ENCODE measurements around the gene GFOD2. TPM values are rescaled to one million over a fixed set of nuclear protein-coding genes. Genes with fewer than 3 reads are reported as not detected.

GFOD2 gene
- total and polyA plus RNA-seq, 2 of the 13 experiments (the other 11 are each of a cell fraction or from before 2014, with no cell fraction given) = 11.1 to 17.2 TPM

DNA sequence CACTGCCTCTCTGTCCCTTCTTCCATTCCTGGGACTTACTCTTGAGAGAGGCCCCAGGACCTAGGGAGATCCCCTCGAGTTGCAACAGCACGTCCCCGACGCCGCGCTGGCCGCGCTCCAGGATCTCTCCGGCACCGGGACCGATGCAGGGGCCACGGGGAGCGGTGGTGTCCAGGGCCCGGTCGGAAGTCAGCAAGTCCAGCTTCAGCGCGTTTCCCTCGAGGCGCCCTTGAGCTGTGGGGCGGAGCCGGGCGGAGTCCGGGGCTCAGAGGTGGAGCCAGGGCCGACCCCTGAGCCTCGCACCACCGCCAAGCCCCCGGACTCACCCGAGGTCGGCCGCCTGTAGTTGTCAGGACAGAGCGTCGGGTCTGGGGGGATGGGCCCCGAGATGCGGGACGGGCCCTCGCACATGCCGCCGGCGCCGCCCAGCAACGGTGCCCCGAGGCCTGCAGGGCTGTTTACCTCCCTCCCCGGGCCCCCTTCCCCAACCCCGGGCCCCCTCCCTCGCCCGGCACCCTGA is 53.0 kb downstream of the GFOD2 start (continued):
- TF ChIP-seq, protein P1, sequence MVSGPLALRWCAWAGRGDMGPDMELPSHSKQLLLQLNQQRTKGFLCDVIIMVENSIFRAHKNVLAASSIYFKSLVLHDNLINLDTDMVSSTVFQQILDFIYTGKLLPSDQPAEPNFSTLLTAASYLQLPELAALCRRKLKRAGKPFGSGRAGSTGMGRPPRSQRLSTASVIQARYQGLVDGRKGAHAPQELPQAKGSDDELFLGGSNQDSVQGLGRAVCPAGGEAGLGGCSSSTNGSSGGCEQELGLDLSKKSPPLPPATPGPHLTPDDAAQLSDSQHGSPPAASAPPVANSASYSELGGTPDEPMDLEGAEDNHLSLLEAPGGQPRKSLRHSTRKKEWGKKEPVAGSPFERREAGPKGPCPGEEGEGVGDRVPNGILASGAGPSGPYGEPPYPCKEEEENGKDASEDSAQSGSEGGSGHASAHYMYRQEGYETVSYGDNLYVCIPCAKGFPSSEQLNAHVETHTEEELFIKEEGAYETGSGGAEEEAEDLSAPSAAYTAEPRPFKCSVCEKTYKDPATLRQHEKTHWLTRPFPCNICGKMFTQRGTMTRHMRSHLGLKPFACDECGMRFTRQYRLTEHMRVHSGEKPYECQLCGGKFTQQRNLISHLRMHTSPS (CRISPR knock-in tag; IDR thresholded peaks at IDR 0.05; ENCODE audit: low read depth) = no peak
- TF ChIP-seq RFX5 (IDR thresholded peaks at IDR 0.05; ENCODE audit: low read depth, low read length) (no peak), NFKBIZ (CRISPR knock-in tag; IDR thresholded peaks at IDR 0.05) (no peak), ZC3H13 (CRISPR knock-in tag; IDR thresholded peaks at IDR 0.05) (no peak), ZBTB8A (CRISPR knock-in tag; IDR thresholded peaks at IDR 0.05; ENCODE audit: borderline replicate concordance, low read depth) (no peak), ZNF75D (CRISPR knock-in tag; IDR thresholded peaks at IDR 0.05; ENCODE audit: borderline replicate concordance) (no peak), ZNF292 (CRISPR knock-in tag; IDR thresholded peaks at IDR 0.05; ENCODE audit: borderline replicate concordance, low read depth) (no peak), ATF7-NPFF (CRISPR knock-in tag; IDR thresholded peaks at IDR 0.05; ENCODE audit: low read depth) (peak; percentile 77; the same call in 1 of the 2 replicates), ZNF317 (CRISPR knock-in tag; IDR thresholded peaks at IDR 0.05) (peak; percentile 54; the same call in 1 of the 2 replicates), ZNF761 (CRISPR knock-in tag; conservative IDR thresholded peaks at IDR 0.05) (peak; percentile 94), ZNF672 (CRISPR knock-in tag; IDR thresholded peaks at IDR 0.05) (no peak), TARDBP (CRISPR knock-in tag; IDR thresholded peaks at IDR 0.05) (peak; percentile 62; the same call in 1 of the 2 replicates), ZNF546 (CRISPR knock-in tag; conservative IDR thresholded peaks at IDR 0.05) (no peak), ZSCAN9 (CRISPR knock-in tag; IDR thresholded peaks at IDR 0.05; ENCODE audit: borderline replicate concordance) (0 out of 2 replicates have a peak, but pooled peaks have one; percentile 9), TAF15 (IDR thresholded peaks at IDR 0.05; ENCODE audit: low read depth, low read length, poor library complexity, severe bottlenecking) (no peak), RBFOX2 (IDR thresholded peaks at IDR 0.05; ENCODE audit: low read depth, low read length) (no peak)
- TF ChIP-seq, protein P2, sequence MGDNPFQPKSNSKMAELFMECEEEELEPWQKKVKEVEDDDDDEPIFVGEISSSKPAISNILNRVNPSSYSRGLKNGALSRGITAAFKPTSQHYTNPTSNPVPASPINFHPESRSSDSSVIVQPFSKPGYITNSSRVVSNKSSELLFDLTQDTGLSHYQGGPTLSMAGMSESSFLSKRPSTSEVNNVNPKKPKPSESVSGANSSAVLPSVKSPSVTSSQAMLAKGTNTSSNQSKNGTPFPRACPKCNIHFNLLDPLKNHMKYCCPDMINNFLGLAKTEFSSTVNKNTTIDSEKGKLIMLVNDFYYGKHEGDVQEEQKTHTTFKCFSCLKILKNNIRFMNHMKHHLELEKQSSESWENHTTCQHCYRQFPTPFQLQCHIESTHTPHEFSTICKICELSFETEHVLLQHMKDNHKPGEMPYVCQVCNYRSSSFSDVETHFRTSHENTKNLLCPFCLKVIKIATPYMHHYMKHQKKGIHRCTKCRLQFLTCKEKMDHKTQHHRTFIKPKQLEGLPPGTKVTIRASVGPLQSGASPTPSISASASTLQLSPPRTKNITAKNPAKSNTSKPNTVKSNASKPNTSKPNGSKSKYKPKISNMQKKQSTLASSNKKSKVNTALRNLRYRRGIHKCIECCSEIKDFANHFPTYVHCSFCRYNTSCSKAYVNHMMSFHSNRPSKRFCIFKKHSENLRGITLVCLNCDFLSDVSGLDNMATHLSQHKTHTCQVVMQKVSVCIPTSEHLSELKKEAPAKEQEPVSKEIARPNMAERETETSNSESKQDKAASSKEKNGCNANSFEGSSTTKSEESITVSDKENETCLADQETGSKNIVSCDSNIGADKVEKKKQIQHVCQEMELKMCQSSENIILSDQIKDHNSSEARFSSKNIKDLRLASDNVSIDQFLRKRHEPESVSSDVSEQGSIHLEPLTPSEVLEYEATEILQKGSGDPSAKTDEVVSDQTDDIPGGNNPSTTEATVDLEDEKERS (CRISPR knock-in tag; IDR thresholded peaks at IDR 0.05) = peak; percentile 60; the same call in 1 of the 2 replicates
- TF ChIP-seq, protein P3, sequence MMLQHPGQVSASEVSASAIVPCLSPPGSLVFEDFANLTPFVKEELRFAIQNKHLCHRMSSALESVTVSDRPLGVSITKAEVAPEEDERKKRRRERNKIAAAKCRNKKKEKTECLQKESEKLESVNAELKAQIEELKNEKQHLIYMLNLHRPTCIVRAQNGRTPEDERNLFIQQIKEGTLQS (CRISPR knock-in tag; IDR thresholded peaks at IDR 0.05) = no peak
- TF ChIP-seq, protein P4, sequence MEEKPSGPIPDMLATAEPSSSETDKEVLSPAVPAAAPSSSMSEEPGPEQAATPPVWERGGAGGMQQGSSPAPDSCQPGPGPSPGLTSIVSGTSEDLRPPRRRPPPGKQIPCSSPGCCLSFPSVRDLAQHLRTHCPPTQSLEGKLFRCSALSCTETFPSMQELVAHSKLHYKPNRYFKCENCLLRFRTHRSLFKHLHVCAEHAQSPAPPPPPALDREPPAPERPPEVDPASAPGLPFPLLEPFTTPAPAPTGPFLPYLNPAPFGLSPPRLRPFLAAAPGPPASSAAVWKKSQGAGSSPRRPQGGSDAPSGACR (CRISPR knock-in tag; IDR thresholded peaks at IDR 0.05) = no peak; the same call in none of the 2 replicates
